Stimulated activated CD8-positive, alpha-beta memory T cell treated with anti-CD3 and anti-CD28 coated beads, Interleukin-15, amount 100 ng/mL, for 1 hour (primary cell): ENCODE measurements around the gene PLCL1.

ENCODE experiments used
- DNase-seq: peaks from one replicate; pipeline ENCODE4 v3.0.0-alpha.2; 2020; ENCODE audit warnings: low read depth

Gene PLCL1

DNA sequence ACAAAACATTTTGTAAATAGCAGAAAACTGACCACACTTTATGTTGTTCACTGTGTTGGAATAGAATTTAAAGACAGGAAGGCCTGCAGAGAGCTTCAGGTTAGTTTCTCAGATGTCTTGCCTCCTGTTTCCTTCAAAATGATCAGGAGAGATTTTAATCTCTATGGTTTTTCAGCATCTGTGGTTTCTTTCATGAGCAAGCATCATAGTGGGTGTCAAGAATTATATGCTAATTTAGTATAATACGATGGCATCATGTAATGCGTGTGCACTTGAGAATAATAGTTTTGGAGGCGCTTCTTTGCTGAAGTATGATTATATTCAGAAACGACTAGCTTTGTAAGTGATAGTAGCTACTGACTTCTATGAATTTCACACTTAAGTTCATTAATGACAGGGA is 149.9 kb downstream of the PLCL1 start:
- no peak for DNase-seq

DNA sequence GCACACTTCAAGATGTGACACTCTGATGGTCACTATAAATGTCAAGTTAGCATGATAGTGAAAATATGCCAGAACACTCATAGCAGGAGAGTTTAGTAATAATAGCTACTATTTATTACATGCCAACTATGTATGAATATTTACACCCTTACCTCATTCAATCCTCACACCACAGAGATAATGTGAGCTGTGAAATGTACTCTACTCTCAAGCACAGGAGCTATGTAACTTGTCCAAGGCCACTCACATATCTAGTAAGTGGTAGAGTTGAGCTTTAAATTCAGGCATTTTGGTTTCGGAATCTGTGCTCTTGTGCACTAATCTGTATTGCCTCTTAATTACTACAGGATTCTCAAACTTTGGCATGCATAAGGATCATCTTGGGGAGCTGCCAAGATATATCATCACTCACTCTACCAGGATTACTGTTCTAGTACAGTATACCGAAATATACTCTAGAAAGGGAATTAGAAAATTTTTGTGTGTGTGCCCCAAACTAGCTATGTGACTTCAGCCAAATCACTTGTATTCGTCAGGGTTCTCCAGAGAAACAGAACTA is 154.3 kb downstream of the PLCL1 start:
- no peak for DNase-seq

DNA sequence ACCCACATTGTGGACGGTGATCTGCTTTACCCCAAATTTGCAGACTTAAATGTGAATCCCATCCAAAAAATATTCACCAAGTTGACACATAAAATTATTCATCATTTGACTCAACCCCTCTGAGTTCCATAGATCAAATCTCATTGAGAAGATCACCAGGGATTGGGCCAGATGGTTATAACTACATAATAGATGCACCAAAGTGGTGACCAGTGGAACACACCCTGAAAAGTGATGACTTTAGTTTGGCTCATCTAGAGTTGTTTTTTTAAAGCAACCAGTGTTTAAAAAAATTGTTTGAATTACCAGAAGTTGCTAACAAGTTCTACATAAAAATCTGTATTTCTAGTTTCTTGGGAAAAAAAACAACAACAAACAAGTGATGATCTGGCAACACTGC is 155.0 kb downstream of the PLCL1 start:
- no peak for DNase-seq

DNA sequence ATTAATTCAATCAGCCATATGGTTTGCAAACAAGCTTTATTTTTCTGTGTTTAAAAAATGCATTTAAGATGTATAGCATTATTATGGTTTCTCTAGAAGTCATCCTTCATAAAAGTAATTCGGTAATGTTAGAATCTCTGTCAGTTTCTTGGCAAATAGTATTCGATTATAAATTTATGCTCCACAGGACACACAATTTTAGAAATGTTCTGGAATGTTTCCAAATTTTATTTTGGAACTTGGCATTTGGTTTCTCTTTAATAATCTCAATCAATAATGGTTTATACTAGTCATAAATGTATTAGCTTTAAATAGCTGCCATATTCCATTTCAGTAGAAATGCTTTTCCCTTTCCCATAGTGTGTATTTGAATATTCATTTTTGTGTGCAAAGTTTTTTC is 156.4 kb downstream of the PLCL1 start:
- no peak for DNase-seq

DNA sequence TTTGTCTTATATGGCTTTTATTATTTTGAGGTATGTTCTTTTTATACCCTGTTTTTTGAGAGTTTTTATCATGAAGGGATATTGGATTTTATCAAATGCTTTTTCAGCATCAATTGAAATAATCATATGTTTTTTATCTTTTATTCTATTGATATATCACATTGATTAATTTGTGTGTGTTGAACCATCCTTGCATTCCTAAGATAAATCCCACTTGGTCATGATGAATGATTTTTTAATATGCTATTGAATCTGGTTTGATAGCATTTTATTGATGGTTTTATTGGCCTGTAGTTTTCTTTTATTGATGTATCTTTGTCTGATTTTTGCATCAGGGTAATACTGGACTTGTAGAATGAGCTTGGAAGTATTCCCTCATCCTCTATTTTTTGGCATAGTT is 160.3 kb downstream of the PLCL1 start:
- no peak for DNase-seq

DNA sequence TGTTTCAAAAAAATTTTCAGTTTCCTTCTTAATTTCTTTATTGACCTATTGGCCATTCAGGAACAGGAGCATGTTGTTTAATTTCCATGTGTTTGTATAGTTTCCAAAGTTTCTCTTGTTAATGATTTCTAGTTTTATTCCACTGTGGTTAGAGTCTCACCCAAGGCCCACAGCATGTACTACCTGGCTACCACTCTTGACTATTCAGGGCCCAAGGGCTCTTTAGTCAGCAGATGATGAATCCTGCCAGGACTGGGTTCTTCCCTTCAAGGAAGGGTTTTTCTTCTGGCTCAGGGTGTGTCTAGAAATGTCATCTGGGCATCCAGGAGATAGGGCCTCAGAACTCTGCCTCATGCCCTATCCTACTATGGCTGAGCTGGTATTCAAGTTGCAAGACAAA is 161.4 kb downstream of the PLCL1 start:
- no peak for DNase-seq

DNA sequence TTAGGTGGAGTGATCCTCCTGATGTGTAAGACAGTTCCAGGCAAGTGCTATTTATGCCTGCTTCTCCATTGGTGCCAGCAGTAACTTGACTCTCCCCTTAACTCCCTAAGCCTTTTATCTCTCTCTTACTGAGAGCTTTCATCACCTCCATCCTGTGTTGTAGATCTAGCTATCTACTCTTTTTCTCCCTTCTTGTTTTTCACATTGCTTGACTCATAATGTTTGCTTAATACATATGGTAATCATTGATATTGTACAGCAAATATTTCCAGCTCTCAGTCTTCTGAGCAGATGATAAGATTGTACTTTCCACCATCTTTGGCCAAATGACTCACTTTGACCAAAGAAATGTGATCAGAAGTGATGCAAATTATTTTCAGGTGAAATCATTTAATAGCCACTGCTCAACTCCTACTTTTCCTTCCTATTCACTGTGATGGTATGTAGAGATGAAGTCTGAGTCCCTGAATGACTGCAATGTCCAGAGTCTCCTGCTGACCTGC is 165.0 kb downstream of the PLCL1 start:
- DNase-seq = no peak

DNA sequence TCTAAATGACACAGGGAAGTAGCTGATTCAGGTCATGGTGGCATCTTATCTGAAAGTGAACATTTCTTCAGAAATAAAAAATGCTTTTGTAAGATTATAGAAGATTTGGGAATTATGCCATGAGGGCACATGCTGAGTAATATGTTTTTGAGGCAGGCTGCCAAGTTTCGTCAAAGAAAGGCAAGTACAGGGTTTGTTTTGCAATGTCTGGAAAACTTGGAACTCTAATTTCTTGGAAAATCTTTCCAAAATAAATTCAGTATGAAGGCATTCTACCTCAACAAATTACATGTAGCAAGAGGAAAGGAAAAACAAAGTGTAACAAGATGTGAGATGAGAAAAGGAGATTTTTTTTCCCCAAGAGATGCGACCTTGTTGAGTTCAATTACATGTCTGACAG is 167.7 kb downstream of the PLCL1 start:
- no peak for DNase-seq

DNA sequence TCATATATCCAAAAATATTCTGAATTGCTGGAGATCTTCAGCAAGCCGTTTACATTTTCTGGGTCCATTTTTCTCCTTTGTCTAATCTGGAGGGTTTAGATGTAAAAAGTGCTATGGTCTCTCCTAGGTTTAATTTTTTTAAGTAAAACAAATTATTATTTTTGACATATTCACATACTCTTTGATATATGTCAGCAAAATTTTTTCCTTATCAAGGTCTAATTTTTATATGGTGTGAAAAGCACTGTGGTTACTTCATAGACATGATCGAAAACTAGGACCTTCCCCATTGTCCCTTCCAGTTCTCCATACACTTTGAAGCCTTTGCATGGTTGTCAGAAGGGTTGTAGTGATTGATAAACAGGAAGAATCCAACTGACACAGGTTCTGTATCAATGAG is 168.2 kb downstream of the PLCL1 start:
- no peak for DNase-seq

DNA sequence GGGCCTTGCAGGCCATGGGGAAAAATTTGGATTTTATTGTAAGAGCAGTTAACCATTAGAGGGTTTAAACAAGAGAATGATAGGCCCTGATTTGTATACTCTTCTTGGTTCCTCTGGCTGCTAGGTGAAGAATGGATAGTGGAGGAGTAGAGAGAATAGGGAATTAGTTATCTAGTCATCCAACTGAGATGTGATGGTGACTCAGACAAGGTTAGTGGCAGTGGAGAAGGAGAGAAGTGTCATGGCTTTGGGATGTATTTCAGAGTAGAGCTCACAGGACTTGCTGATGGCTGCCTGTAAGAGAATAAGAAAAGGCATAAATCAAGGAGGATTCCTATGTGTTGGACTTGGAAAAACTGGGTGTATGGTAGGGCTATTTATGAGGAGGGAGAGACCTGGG is 169.4 kb downstream of the PLCL1 start:
- no peak for DNase-seq

DNA sequence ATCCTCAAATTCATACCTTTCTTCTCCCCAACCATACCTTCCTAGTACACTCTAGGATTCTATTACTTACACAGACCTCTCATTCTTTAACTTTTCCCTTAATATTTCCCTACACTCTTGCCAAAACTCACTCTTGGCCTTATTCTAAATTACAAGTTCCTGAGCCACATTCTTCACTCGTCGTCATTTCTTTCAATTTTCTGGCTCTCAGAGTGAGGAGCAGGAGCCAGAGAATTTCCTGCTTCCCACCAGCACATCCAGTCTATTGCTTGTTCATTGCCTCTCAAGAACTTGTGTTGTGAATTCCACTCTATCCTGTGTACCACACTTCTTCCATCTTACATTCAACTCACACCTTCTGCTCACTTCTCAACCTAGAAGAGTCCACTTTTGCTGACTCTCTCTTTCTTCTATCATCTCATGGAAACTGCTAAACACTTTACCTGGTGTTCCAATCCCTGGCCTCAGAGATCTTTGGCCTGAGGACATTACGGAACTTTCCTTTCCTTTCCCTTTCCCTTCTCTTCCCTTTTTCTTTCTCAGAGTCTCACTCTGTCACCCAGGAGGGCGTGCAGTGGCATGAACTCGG is 171.6 kb downstream of the PLCL1 start:
- DNase-seq = no peak

DNA sequence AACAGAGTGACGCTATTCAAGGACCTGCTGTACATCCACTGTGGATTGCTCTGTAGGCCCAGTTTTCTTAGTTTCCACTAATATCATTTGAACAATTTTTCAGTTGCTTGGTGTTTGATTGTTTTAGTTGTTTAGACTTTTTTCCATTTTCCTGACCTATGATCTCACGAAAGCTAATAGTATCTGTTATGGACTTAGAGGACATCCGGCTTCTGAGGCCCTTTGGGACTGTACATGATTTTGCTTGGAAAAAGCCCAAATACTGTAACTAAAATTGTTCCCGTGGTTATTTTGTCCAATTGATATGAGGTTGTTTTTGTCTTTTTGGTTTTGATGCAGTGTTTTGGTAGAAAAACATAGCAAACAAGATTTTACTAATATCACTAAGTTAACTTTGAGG is 174.6 kb downstream of the PLCL1 start:
- no peak for DNase-seq

DNA sequence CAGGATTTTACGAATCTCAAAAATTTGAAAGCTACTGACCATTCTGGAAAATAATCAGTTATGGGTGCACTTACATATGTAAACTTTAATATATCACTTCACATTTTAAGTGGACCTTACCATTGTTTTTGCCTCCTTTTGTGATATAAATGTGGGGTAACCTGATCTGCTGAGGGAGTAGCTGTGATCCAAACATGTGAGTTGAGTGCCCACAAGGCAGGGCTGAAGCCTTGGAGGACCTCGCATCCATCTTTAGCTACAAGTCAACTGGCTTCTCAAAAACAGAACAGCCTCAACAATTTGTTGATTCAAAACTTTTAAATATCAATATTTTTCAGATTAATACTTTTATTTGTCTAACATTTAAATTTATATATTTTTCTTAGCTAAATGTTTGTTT is 178.2 kb downstream of the PLCL1 start:
- DNase-seq = no peak

DNA sequence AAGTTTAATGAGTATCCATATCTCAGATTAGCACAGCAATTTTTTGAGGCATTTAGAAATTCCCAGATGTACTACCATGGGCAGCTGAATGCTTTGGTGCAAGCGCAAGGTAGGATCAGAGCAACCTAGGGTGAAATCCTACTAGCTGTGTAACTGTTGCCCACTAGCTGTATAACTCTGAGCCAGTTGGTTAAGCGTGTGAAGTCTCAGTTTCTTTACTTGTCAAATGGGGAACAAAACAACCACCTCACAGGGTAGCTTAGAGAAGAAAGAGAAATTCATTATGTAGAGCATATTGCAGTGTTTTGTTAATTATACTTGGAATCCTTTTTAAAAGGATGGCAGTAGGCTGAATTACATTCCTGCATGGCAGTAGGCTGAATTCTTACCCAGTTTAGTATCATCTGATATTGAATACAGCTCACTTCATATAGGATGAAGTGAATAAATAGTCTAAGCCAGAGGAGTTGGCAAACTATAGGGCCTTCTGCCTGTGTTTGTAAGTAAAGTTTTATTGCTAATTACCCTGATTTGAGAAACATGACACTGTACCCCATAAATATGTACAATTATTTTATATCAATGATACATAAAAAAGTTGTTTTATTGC is 180.7 kb downstream of the PLCL1 start:
- no peak for DNase-seq

DNA sequence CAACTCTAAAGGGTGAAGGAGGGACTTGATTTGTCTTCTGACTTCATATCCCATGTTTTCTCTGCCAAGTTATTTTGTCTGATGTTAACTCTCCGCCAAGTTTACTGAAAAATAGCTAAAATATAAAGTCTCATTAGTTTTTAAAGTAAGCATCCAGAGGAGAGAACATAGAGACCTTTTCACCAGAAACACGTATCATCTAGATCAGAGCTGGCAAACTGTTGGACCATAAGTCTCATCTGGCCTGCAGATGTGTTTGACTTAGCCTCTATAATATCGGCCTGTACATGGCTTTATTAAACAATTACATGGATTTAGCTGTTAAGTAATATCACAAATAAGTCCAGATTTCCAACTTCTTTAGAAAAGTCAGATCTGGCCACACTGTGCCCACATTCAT is 182.6 kb downstream of the PLCL1 start:
- no peak for DNase-seq

DNA sequence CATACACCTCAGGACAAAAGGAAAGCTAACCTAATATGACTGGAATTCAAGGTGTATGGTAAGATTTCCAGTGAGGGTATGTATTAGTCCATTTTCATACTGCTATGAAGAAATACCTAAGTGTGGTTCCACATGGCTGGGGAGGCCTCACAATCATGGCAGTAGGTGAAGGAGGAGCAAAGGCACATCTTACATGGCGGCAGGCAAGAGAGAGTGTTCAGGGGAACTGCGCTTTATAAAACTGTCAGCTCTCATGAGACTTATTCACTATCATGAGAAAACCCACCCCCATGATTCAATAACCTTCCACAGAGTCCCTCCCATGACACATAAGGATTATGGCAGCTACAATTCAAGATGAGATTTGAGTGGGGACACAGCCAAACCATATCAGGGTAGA is 186.0 kb downstream of the PLCL1 start:
- DNase-seq = no peak

DNA sequence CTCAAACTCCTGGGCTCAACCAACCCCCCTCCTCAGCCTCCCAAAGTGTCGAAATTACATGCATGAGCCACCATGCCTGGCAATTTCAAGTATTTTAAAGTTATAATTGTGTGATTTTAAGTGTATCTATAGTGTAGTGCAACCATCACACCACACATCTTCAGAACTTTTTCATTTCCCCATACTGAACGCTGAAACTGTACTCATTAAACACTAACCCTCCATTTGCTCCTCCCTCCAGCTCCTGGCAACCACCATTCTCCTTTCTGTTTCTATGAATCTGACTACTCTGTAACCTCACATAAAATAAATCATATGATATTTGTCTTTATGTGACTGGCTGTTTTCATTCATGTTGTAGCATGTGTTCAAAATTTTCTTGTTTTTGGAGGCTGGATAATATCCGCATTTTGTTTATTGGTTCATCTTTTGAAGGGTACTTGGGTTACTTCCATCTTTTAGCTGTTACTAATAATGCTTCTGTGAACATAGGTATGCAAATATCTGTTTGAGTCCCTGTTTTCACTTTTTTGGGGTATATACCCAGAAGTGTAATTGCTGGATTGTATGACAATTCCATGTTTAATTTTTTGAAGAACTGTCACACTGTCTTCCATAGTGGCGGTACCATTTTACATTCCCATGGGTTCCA is 188.2 kb downstream of the PLCL1 start:
- DNase-seq = no peak

DNA sequence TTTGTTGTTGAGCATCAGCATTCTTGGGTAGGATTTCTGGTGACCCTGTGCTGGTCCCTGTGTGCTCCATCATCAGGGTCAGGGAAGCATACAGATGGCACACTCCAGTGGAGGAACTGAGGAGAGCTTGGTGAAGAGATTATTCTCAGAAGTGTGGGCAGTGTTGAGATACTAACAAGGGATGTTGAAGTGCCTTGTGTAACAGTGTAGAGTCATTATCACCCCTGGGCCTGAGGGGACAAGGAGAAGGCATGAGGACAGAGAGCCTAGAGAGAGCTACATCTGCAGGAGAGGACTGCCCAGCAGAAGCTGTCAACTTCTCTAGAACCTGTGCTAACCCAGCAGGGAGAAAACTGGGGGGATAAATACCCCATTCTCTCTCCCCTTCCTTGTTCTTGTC is 189.0 kb downstream of the PLCL1 start:
- DNase-seq = no peak

DNA sequence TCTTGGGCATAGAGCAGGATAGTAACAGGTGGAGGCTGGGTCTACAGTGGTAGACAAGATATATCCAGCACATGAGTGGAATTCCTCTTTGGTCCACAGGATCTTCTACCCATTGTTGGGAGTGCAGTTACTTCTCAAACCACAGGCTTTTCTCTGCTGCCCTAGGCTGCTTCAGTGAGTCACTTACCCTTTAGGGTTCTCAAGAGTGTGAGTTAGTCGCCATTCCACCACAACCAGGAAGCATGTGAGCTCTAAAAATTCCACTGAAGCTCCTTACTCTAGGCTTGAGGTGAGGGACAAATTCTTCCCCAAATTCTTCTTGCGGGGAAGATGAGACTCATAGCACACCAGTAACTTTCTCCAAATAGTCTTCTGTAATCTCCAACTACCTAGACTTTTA is 189.4 kb downstream of the PLCL1 start:
- DNase-seq = no peak

DNA sequence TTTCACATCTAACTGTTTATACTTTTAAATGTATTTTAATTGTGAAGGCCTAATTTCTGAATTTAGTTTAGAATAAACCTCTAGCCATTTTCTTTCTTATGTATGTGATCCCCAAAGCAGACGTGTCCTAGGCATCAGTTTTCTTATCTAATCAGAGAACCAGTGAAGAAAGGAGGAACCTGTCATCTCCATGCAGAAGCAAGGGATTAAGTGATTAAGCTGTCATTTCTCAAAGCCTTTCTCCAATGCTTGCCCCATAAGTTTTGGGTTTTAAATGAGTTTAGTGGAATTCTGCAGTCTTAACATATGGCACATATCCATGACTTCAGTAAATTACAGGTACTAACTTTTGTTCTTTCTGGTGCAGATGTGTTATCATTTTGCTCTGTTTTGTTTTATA is 190.4 kb downstream of the PLCL1 start:
- no peak for DNase-seq

DNA sequence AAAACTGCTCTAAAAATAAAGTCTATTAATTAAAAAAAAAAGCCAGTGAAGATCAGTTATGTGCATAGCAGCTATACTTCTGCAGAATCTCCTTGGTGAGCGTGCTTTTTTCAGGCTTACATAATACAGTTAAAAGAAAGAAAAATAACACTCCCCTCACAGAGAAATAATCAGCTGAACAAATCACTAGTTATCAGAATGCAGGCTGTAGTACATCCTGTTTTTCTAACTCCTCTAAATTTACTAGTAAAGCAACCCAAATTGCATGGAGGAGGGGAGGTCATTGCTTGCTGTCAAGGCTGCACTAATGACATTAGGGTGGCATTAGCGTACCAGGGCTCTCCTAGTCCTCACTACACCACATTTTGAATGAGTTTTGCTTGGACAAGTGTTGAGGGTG is 192.2 kb downstream of the PLCL1 start:
- DNase-seq = no peak

DNA sequence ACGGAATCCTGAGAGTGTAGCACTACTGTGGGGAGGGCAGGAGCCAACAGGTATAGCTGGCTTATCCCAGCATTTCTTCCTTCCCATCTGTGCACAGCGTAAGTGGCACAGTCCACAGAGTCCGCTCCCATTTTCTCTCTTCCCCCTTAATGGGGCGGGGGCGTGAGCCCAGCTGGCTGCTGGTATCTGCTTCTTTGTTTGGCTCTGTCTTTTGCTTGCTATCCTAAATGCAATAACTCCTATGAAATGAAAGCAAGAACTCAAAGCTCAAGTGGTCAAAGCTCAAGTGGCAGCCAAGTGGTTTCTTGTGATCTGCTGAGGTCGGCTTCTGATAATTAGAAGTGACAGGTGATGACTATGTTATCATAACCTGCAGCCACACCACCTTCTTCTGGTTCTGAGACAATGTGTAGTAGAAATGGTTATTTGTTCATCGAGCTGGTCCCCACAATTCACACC is 192.7 kb downstream of the PLCL1 start:
- no peak for DNase-seq

DNA sequence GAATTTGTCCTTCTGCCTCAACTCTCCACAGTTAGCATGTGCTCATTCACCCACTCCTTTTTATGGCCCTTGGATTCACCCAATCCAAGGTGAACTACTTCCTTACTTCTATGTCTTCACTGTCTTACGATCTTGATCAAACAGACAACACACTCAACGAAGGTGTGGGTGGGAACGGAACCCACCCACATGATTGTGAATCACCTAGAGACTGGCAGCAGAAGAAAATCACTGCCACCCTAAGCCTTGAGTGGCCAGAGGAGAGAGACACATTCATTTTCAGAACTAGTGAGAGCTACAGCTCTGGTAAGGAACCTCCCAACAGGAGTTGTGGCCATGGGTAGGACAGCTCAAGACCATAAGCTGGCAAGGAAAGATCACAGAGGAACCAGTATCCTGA is 194.3 kb downstream of the PLCL1 start:
- DNase-seq = no peak
